NT2/D1 (cell line): ENCODE results near the gene INTS11.

Source experiments
- DNase-seq: peaks from one replicate; pipeline ENCODE4 v3.0.0-alpha.2; 2011; ENCODE audit warnings: low read depth, low spot score
- H3K27me3 ChIP-seq: 2 replicates; pipeline ENCODE4 v1.6.0; 2011; ENCODE audit warnings: mild to moderate bottlenecking; ENCODE audit not compliant: insufficient read length, insufficient read depth
- H3K36me3 ChIP-seq: 2 replicates; pipeline ENCODE4 v1.6.1; 2011; ENCODE audit warnings: mild to moderate bottlenecking, low read length, mixed read lengths; ENCODE audit not compliant: insufficient read depth, insufficient read length
- H3K4me1 ChIP-seq: 2 replicates; pipeline ENCODE4 v1.5.1; 2011; ENCODE audit not compliant: insufficient read depth, insufficient read length
- H3K4me3 ChIP-seq: 2 replicates; pipeline ENCODE4 v1.5.1; 2011; ENCODE audit warnings: low read depth; ENCODE audit not compliant: insufficient read length
- H3K9ac ChIP-seq: 2 replicates; pipeline ENCODE4 v1.6.0; 2011; ENCODE audit warnings: low read depth; ENCODE audit not compliant: insufficient read length
- H3K9me3 ChIP-seq: 2 replicates; pipeline ENCODE4 v1.5.1; 2011; ENCODE audit warnings: mild to moderate bottlenecking, low read length; ENCODE audit not compliant: insufficient read depth
- SUZ12 ChIP-seq: IDR thresholded peaks from 2 replicates; pipeline ENCODE4 v1.6.1; 2011; ENCODE audit not compliant: insufficient read length, insufficient read depth; ENCODE audit errors: extremely low read depth
- YY1 ChIP-seq: IDR thresholded peaks from 2 replicates; pipeline ENCODE4 v1.6.1; 2011; ENCODE audit not compliant: insufficient read length, insufficient read depth
- ZNF274 ChIP-seq: IDR thresholded peaks from 2 replicates; pipeline ENCODE4 v1.6.1; 2011; ENCODE audit warnings: mild to moderate bottlenecking, low read depth, low read length

INTS11 gene

GRCh38 chr1:1270813-1271212 is 53.6 kb downstream of the INTS11 start:
- H3K36me3 ChIP-seq: peaks cover 58% of the 10 kb centered on the region
- H3K27me3 ChIP-seq: no peaks in the 10 kb centered on the region
- no peaks in the 10 kb centered on the region for H3K9me3 ChIP-seq
- no peak overlapping the region for H3K4me3 ChIP-seq
- H3K4me1 ChIP-seq: peaks cover 7% of the 10 kb centered on the region
- no peak overlapping the region for H3K9ac ChIP-seq
- DNase-seq: no peak
- TF ChIP-seq SUZ12 (no peak), ZNF274 (no peak), YY1 (no peak)

DNA sequence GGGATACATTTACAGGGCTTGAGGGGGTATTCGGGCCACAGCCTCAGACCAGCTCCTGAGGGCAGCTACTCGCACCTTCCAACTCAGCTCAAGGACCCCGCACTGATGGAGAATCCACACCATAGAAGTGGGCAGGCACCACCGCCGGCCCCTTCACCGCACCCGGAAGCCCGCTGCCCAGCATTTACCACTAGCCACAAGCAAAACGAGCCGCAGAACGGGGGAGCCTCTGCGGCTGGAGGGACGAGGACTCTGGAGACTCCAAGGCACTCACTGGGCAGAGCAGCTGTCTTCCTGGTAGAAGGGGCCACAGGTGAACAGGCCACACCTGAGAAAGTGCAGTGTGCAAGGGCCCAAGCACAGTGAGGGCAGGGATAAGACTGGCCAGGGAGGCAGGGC is 56.2 kb downstream of the INTS11 start:
- Histone ChIP-seq H3K4me1 (peaks cover 7% of the 10 kb centered on the region), H3K9me3 (no peaks in the 10 kb centered on the region), H3K4me3 (no peak overlapping the region), H3K36me3 (peaks cover 83% of the 10 kb centered on the region), H3K27me3 (no peaks in the 10 kb centered on the region), H3K9ac (no peak overlapping the region)
- DNase-seq: no peak
- no peak for TF ChIP-seq ZNF274
- no peak for TF ChIP-seq SUZ12
- TF ChIP-seq YY1: no peak

- Histone ChIP-seq H3K4me1 (peaks cover 5% of the 10 kb centered on the region), H3K4me3 (no peak overlapping the region), H3K36me3 (peaks cover 86% of the 10 kb centered on the region), H3K27me3 (no peaks in the 10 kb centered on the region), H3K9ac (no peak overlapping the region), H3K9me3 (no peaks in the 10 kb centered on the region)
- no peak for DNase-seq
- TF ChIP-seq SUZ12: no peak
- no peak for TF ChIP-seq YY1
Observed at GRCh38 chr1:1267488-1268283, 56.8 kb downstream of the INTS11 start.

GRCh38 chr1:1264868-1265272 is 59.6 kb downstream of the INTS11 start:
- no peak overlapping the region for H3K4me3 ChIP-seq
- no peaks in the 10 kb centered on the region for H3K4me1 ChIP-seq
- no peak for DNase-seq
- TF ChIP-seq YY1: no peak
- TF ChIP-seq ZNF274: no peak
- TF ChIP-seq SUZ12: no peak
- no peak overlapping the region for H3K9ac ChIP-seq
- no peaks in the 10 kb centered on the region for H3K9me3 ChIP-seq
- H3K27me3 ChIP-seq: no peaks in the 10 kb centered on the region
- peaks cover 89% of the 10 kb centered on the region for H3K36me3 ChIP-seq

GRCh38 chr1:1264026-1264425 is 60.4 kb downstream of the INTS11 start:
- Histone ChIP-seq H3K36me3 (peaks cover 89% of the 10 kb centered on the region), H3K4me3 (no peak overlapping the region), H3K9me3 (no peaks in the 10 kb centered on the region), H3K27me3 (no peaks in the 10 kb centered on the region), H3K4me1 (peaks cover 3% of the 10 kb centered on the region), H3K9ac (no peak overlapping the region)
- DNase-seq: no peak
- no peak for TF ChIP-seq ZNF274
- no peak for TF ChIP-seq YY1
- no peak for TF ChIP-seq SUZ12

- H3K36me3 ChIP-seq: peaks cover 84% of the 10 kb centered on the region
- H3K4me1 ChIP-seq: peaks cover 11% of the 10 kb centered on the region
- TF ChIP-seq YY1 (no peak), ZNF274 (no peak), SUZ12 (no peak)
- H3K27me3 ChIP-seq: no peaks in the 10 kb centered on the region
- H3K9ac ChIP-seq: no peak overlapping the region
- H3K4me3 ChIP-seq: no peak overlapping the region
- no peaks in the 10 kb centered on the region for H3K9me3 ChIP-seq
- DNase-seq: no peak
Observed at GRCh38 chr1:1262758-1263157, 61.7 kb downstream of the INTS11 start.

DNA sequence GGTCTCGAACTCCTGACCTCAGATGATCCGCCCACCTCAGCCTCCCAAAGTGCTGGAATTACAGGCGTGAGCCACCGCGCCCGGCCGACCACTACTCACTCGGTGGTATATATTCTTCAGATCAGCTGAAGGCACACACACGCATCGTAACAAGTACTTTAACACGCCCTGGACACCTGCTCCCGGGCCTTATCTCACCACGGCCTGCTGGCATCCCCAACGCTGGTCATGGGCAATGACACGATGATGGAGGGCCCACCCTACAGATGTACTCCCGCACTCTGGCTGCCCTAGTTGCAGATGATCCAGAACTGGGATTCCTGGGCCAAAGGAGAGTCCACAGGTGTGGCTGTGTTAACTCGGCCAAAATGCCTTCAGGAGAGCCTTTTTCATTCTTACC is 62.4 kb downstream of the INTS11 start:
- no peak overlapping the region for H3K9ac ChIP-seq
- DNase-seq: no peak
- TF ChIP-seq YY1 (no peak), SUZ12 (no peak), ZNF274 (no peak)
- H3K27me3 ChIP-seq: no peaks in the 10 kb centered on the region
- no peak overlapping the region for H3K4me3 ChIP-seq
- H3K9me3 ChIP-seq: no peaks in the 10 kb centered on the region
- peaks cover 80% of the 10 kb centered on the region for H3K36me3 ChIP-seq
- H3K4me1 ChIP-seq: peaks cover 15% of the 10 kb centered on the region
